ENCODE measurements around the gene DARS1. TPM values are rescaled to one million over a fixed set of nuclear protein-coding genes. Genes with fewer than 3 reads are reported as not detected.

DARS1 gene
- total and polyA plus RNA-seq, 2 experiments from 2014 or later = 138 to 182 TPM

DNA sequence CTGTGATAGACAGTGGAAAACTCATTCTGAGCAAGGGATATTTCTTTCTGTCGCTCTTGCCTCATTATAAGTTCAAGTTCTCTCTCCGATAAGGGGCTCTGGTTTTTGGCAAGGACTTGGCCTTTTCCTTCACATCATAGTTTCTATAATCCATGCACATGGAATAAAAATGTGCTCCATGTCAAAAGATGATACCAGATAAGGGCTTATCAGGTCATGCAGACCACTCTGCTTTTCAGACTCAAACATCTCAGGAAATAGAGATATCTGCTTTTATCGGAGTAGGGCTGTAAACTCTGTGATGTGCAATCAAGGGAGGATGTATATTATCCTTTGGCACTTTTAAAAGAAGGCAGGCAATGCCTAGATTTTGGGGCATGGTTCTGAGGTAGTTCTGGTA, 45.0 kb upstream of the DARS1 start:
- peaks cover 13% of the 10 kb centered on the region for H3K4me1 ChIP-seq (ENCODE audit: low read depth)
- DNase-seq (ENCODE audit: low read depth in 1 of 2, low spot score in 1 of 2) = no peak
- H3K9me3 ChIP-seq (ENCODE audit: low read depth) = no peaks in the 10 kb centered on the region
- no peak overlapping the region for H3K27ac ChIP-seq
- H3K4me3 ChIP-seq = no peak overlapping the region
- TF ChIP-seq, protein P1, sequence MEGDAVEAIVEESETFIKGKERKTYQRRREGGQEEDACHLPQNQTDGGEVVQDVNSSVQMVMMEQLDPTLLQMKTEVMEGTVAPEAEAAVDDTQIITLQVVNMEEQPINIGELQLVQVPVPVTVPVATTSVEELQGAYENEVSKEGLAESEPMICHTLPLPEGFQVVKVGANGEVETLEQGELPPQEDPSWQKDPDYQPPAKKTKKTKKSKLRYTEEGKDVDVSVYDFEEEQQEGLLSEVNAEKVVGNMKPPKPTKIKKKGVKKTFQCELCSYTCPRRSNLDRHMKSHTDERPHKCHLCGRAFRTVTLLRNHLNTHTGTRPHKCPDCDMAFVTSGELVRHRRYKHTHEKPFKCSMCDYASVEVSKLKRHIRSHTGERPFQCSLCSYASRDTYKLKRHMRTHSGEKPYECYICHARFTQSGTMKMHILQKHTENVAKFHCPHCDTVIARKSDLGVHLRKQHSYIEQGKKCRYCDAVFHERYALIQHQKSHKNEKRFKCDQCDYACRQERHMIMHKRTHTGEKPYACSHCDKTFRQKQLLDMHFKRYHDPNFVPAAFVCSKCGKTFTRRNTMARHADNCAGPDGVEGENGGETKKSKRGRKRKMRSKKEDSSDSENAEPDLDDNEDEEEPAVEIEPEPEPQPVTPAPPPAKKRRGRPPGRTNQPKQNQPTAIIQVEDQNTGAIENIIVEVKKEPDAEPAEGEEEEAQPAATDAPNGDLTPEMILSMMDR (IDR thresholded peaks at IDR 0.05; ENCODE audit: low read depth, low read length) = no peak
- H3K27me3 ChIP-seq = no peaks in the 10 kb centered on the region
- no peaks in the 10 kb centered on the region for H3K36me3 ChIP-seq

DNA sequence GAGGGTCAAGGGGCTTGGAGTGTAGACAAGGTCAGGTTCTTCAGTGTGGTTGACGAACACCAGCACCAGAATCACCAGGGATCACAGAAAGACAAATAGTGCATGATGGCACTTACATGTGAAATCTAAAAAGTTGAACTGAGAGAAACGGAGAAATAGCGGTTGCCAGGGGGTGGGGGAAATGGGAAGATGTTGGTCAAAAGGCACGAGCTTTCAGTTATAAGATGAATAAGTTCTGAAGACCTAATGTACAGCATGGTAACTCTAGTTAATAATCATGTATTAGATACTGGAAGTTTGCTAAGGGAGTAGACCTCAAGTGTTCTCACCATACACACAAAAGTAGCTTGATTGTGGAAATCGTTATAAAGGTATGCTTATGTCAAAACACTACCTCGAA, 43.7 kb upstream of the DARS1 start:
- no peak for DNase-seq (ENCODE audit: low read depth in 1 of 2, low spot score in 1 of 2)
- no peaks in the 10 kb centered on the region for H3K27me3 ChIP-seq
- no peak overlapping the region for H3K4me3 ChIP-seq
- peaks cover 18% of the 10 kb centered on the region for H3K4me1 ChIP-seq (ENCODE audit: low read depth)
- H3K36me3 ChIP-seq = no peaks in the 10 kb centered on the region
- H3K27ac ChIP-seq = no peak overlapping the region
- H3K9me3 ChIP-seq (ENCODE audit: low read depth) = no peaks in the 10 kb centered on the region
- TF ChIP-seq, protein P1 (IDR thresholded peaks at IDR 0.05; ENCODE audit: low read depth, low read length) = no peak

DNA sequence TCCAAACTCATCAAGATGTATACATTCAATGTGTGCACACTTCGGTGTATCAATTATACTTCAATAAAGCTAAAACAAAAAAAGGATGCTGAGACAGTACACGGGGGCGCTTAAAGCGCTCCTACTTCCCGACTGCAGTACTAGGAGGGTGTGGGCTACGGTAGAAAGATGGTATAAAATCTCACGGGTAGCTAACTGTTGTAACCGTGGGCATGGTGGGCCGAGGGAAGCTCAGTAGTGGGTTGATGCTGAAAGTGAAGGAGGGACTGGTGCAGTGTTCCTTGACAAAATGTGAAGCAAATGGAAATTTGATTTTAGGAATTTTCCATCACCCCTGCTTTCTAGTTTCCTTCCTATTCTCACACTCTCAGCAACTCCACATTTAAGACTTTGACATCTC, 42.6 kb upstream of the DARS1 start:
- H3K9me3 ChIP-seq (ENCODE audit: low read depth) = no peaks in the 10 kb centered on the region
- no peak overlapping the region for H3K27ac ChIP-seq
- H3K4me3 ChIP-seq = no peak overlapping the region
- no peak for DNase-seq (ENCODE audit: low read depth in 1 of 2, low spot score in 1 of 2)
- no peaks in the 10 kb centered on the region for H3K27me3 ChIP-seq
- no peaks in the 10 kb centered on the region for H3K36me3 ChIP-seq
- TF ChIP-seq, protein P1 (IDR thresholded peaks at IDR 0.05; ENCODE audit: low read depth, low read length) = no peak
- H3K4me1 ChIP-seq (ENCODE audit: low read depth) = peaks cover 18% of the 10 kb centered on the region

DNA sequence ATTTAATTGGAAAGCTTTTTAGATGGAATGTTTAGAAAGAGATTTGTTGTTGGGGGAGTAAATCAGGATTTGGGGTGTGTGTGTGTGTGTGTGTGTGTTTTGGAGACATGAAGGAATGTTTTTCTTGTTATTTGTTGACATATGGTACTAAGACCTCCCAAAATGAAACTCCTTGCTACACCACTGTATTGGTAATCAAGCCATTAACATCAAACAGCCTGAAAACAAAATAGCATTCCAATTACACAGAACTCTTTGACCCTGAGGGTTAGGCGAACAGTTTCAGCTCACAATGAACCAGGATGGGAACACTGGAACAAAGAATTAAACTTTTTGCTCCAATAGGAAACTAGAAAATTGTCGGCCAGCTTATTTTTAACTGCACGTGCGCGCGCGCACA, 41.7 kb upstream of the DARS1 start:
- no peak for DNase-seq (ENCODE audit: low read depth in 1 of 2, low spot score in 1 of 2)
- no peaks in the 10 kb centered on the region for H3K9me3 ChIP-seq (ENCODE audit: low read depth)
- H3K27ac ChIP-seq = no peak overlapping the region
- no peak overlapping the region for H3K4me3 ChIP-seq
- peaks cover 18% of the 10 kb centered on the region for H3K4me1 ChIP-seq (ENCODE audit: low read depth)
- no peaks in the 10 kb centered on the region for H3K27me3 ChIP-seq
- TF ChIP-seq, protein P1 (IDR thresholded peaks at IDR 0.05; ENCODE audit: low read depth, low read length) = no peak
- H3K36me3 ChIP-seq = no peaks in the 10 kb centered on the region

DNA sequence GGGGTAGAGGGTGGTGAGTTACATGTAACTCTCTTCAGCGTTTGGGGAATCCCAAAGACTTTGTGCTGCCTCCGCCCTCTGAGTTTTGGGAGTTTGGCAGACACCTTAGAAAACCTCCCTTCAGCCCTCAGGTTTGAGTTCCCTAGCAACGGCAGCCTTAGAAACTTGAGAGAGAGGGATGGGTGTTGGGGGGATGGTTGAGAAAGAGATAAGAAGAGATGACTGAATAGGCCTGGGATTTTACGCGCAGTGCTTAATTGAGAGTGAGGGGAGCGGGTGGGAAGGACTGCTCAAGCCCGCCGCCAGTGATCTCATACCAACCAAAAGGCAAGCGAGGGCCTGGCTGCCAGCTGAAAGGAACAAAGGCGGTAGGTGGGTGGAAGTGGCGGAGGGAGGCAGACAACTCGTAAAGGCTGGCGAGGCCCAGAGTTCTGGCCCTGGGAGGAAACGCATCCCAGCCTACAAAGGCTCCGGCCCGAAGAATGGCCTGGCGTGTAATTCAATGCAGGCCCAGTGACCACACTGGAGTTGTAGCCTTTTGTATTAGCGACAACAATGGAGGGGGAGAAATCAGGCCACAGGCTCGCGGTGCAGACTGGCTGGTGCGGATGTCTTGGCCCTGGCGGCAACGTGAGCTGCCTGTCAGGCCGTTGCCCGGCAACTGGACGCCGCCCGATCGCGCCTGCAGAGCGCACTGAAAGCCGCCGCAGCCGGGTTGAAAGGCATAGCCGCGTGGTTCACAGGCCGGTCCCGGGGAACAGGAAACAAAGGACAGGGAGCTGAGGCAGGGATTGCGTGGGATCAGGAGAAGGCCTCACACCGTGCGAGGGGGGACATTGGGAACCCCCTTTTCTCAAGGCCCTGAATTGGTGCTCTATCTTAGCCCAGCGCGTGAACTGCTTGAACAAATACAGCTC, 39.9 kb upstream of the DARS1 start:
- H3K36me3 ChIP-seq = no peaks in the 10 kb centered on the region
- no peak overlapping the region for H3K4me3 ChIP-seq
- no peaks in the 10 kb centered on the region for H3K9me3 ChIP-seq (ENCODE audit: low read depth)
- no peaks in the 10 kb centered on the region for H3K27me3 ChIP-seq
- H3K4me1 ChIP-seq (ENCODE audit: low read depth) = peaks cover 6% of the 10 kb centered on the region
- H3K27ac ChIP-seq = peak overlapping the region; percentile 87
- TF ChIP-seq, protein P1 (IDR thresholded peaks at IDR 0.05; ENCODE audit: low read depth, low read length) = no peak
- DNase-seq (ENCODE audit: low read depth in 1 of 2, low spot score in 1 of 2) = peak; percentile 80 to 94
